Lung (tissue), 12 donors: Measurements from ENCODE around the gene NCOR2. TPM values are rescaled to one million over a fixed set of nuclear protein-coding genes. Genes with fewer than 3 reads are reported as not detected.

Source experiments
- ATAC-seq: fragments of 200-7000 bp; cut with Tn5 transposase; one replicate; pipeline ENCODE4 v1.9.1; 2020; ENCODE audit warnings: moderate number of reproducible peaks; ENCODE audit not compliant: insufficient read depth, low FRiP score
- DNase-seq, 3 donors: peaks; one replicate each; pipeline ENCODE4 v3.0.0-alpha.2; 2013 to 2017
- H3K27ac ChIP-seq, 2 donors: one replicate each; pipeline ENCODE4 v1.5.1; 2013; ENCODE audit warnings: mild to moderate bottlenecking in 2 of 2, moderate library complexity in 2 of 2, control low read depth in 1 of 2, inconsistent platforms in 1 of 2, low read depth in 1 of 2, low read length in 1 of 2
- H3K27me3 ChIP-seq, 3 donors: one replicate each; pipeline ENCODE4 v1.5.1; 2013; ENCODE audit warnings: low read length in 2 of 3; ENCODE audit not compliant: control insufficient read depth in 3 of 3, insufficient read depth in 3 of 3
- H3K36me3 ChIP-seq, 4 donors: one replicate each; pipeline ENCODE4 v1.5.1; 2013; ENCODE audit warnings: low read length in 4 of 4, mild to moderate bottlenecking in 1 of 4, moderate library complexity in 1 of 4; ENCODE audit not compliant: control insufficient read depth in 4 of 4, insufficient read depth in 4 of 4
- H3K4me1 ChIP-seq, 5 donors: one replicate each; pipeline ENCODE4 v1.5.1; 2013; ENCODE audit warnings: low read length in 5 of 5, mild to moderate bottlenecking in 2 of 5, moderate library complexity in 1 of 5; ENCODE audit not compliant: control insufficient read depth in 5 of 5, insufficient read depth in 5 of 5
- H3K4me3 ChIP-seq: one replicate; pipeline ENCODE4 v1.5.1; 2013; ENCODE audit warnings: mild to moderate bottlenecking, control low read depth, moderate library complexity
- H3K9ac ChIP-seq, 2 donors: one replicate each; pipeline ENCODE4 v1.5.1; 2013; ENCODE audit warnings: low read length in 2 of 2, control low read depth in 1 of 2; ENCODE audit not compliant: insufficient read depth in 1 of 2
- H3K9me3 ChIP-seq, 4 donors: one replicate each; pipeline ENCODE4 v1.5.1; 2013; ENCODE audit warnings: low read length in 3 of 4, mild to moderate bottlenecking in 1 of 4, moderate library complexity in 1 of 4; ENCODE audit not compliant: control insufficient read depth in 4 of 4, insufficient read depth in 3 of 4
- WGBS, 2 donors: extraction: QIAGEN DNeasy Blood & Tissue Kit; methylation state at CpG; one replicate each; pipeline ENCODE4 v1.1.7; 2013; 5-methylcytosine and 5-hydroxymethylcytosine counted together
- polyA plus RNA-seq, 2 donors: library from polyadenylated mRNA; stranded (reverse); fragments of 200-250 nt; gene quantifications; one replicate each; pipeline ENCODE4 v1.2.1, GENCODE V29; 2013
- total RNA-seq, 2 donors: library from RNA; depleted of rRNA in 1 of 2; stranded (reverse); fragments of >200 nt in 1 of 2; gene quantifications; one replicate each; pipeline ENCODE4 v1.2.1, GENCODE V29; 2014 to 2021
- TF ChIP-seq, protein P1 (sequence below): IDR thresholded peaks from 2 replicates; pipeline ENCODE4 v1.5.1; 2012; ENCODE audit warnings: mild to moderate bottlenecking; ENCODE audit errors: control extremely low read depth, extremely low read depth
- donor health status: control.
- donor health status: control.
- donor health status: Bipolar disorder and iron deficiency.
- donor health status: healthy.
- donor health status: DM: yes; HTN: yes; CAD: no.

NCOR2 gene
- total and polyA plus RNA-seq, 4 donors: 81.4 to 361 (median 132) TPM

DNA sequence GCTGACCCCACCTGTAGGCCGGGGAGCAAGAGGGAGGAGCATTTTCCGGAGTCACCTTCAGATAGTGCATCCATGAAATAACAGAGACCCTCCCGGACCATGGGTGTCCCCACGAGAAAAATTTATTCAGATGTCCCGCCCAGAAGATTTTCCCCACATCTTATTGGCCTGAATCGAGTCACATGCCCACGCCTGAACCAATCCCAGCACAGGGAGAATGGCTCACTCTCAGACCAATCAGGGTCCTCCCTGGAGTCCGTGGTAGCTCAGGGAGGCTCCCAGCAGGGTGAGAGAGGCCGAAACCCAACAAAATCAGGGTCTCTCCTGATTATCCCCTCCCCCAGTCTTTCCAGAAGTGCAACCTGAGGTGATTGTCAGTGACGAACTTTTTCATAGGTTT, 16.4 kb upstream of the NCOR2 start:
- Histone ChIP-seq H3K9me3 (no peaks in the 10 kb centered on the region), H3K27me3 (no peaks in the 10 kb centered on the region), H3K36me3 (no peaks in the 10 kb centered on the region), H3K27ac (no peak overlapping the region), H3K4me1 (peaks cover 0 to 11% (median 10%) of the 10 kb centered on the region in 5 donors), H3K9ac (no peak overlapping the region), H3K4me3 (no peak overlapping the region)
- 96 to 98% methylated on average over 10 of the region's 10 CpGs for WGBS, 2 donors
- DNase-seq (no peak), ATAC-seq (no peak)
- TF ChIP-seq, protein P1, sequence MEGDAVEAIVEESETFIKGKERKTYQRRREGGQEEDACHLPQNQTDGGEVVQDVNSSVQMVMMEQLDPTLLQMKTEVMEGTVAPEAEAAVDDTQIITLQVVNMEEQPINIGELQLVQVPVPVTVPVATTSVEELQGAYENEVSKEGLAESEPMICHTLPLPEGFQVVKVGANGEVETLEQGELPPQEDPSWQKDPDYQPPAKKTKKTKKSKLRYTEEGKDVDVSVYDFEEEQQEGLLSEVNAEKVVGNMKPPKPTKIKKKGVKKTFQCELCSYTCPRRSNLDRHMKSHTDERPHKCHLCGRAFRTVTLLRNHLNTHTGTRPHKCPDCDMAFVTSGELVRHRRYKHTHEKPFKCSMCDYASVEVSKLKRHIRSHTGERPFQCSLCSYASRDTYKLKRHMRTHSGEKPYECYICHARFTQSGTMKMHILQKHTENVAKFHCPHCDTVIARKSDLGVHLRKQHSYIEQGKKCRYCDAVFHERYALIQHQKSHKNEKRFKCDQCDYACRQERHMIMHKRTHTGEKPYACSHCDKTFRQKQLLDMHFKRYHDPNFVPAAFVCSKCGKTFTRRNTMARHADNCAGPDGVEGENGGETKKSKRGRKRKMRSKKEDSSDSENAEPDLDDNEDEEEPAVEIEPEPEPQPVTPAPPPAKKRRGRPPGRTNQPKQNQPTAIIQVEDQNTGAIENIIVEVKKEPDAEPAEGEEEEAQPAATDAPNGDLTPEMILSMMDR: no peak

DNA sequence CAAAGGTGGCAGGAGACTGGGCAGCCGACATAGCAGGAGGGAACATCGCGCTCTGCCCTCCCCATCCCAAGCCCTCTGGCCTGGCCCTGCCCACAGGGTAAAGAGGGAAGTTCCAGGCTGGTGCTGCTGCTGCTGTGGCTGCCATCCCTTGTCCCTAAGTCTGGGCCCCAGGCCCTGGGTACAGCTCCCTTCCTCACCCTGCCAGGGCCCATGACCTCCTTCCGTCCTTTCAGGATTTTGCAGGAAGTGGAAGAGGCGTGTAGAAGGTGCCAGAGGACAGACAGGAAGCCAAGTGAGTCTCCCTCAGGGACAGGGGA, 14.7 kb upstream of the NCOR2 start:
- Histone ChIP-seq H3K9me3 (no peaks in the 10 kb centered on the region), H3K27ac (peak overlapping the region in 1 of 2 donors; percentile 51), H3K9ac (no peak overlapping the region), H3K4me1 (peaks cover 0 to 10% (median 7%) of the 10 kb centered on the region in 5 donors), H3K27me3 (no peaks in the 10 kb centered on the region), H3K36me3 (no peaks in the 10 kb centered on the region), H3K4me3 (no peak overlapping the region)
- TF ChIP-seq, protein P1: no peak
- ATAC-seq (peak; percentile 50), DNase-seq (peak in 1 of 3 donors; percentile 33)
- WGBS, 2 donors: 12 to 30% methylated on average over 5 of the region's 5 CpGs

DNA sequence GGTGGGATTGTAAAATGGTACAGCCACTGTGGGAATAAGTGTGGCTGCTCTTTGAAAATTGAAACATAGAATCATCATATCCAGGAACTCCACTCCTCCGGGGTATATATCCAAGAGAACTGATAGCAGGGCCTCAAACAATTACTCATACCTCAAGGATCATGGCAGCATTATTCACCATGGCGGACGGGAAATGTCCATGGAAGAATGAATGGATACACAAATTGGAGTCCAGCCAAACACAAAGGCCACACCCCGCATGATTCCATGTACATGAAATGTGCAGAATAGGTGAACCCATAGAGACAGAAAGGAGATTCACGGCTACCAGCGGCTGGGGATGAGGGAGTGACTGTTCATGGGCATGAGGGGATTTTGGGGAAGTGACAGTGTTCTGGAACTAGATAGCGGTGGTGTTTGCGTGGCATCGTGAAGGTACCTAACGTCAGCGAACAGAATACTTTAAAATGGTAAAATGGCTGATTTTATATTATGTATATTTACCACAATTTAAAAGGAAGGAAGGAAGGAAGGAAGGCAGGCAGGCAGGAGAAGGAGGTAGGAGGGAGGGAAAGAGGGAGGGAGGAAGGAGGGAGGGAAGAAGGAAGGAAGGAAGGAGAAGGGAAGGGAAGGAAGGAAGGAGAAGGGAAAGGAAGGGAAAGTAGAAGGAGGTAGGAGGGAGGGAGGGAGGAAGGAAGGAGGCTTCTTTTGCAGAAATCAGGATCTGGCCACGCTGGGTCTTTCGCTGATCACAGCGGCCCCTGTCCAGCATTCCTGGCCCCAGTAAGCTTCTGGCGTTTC, 14.1 kb upstream of the NCOR2 start:
- 52 to 68% methylated on average over 15 of the region's 15 CpGs for WGBS, 2 donors

More for the DNA sequence above, 14.1 kb upstream of the NCOR2 start:
- no peak overlapping the region for H3K4me3 ChIP-seq
- no peaks in the 10 kb centered on the region for H3K36me3 ChIP-seq
- DNase-seq (no peak), ATAC-seq (no peak)
- no peaks in the 10 kb centered on the region for H3K27me3 ChIP-seq
- no peaks in the 10 kb centered on the region for H3K9me3 ChIP-seq
- H3K27ac ChIP-seq: peak overlapping the region in 1 of 2 donors; percentile 51
- H3K9ac ChIP-seq: no peak overlapping the region
- peaks cover 0 to 10% (median 7%) of the 10 kb centered on the region in 5 donors for H3K4me1 ChIP-seq
- TF ChIP-seq, protein P1: no peak
